ENCODE data around the gene RSPH1.

RSPH1 gene

GRCh38 chr21:42496120-42496838 lies at the start of gene RSPH1:
TSS of gene RSPH1 (minus strand) at chr21:42496224. CDS start at chr21:42496186, 38 bp downstream.
- peak; percentile 99 for DNase-seq (ENCODE audit: low read depth)

DNA sequence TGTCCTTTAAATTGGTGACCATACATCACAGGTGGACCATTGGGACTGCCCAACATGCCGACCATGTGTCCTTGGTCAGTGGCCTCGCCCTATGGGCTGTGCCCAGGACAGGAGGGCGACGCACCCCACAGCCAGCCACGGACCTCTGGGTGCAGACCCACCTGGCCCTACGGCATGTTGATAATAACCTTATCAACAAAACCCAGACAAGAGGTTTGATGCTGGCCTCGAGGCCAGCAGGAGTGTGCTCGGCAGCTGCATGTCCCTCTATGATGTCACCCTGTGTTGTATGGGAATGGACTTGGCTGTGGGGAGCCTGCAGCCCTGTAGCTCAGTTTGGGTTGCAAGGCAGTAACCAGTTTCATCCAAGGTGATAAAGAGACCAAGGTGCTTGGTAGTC lies 49.7 kb upstream of the RSPH1 start:
- DNase-seq (ENCODE audit: low read depth) = no peak

- DNase-seq (ENCODE audit: low read depth) = no peak
Measured at GRCh38 chr21:42545317-42545716, 49.3 kb upstream of the RSPH1 start.

- no peak for DNase-seq (ENCODE audit: low read depth)
Measured at GRCh38 chr21:42544544-42544943, 48.5 kb upstream of the RSPH1 start.

- DNase-seq (ENCODE audit: low read depth) = no peak
Measured at GRCh38 chr21:42543106-42543847, 47.3 kb upstream of the RSPH1 start.

DNA sequence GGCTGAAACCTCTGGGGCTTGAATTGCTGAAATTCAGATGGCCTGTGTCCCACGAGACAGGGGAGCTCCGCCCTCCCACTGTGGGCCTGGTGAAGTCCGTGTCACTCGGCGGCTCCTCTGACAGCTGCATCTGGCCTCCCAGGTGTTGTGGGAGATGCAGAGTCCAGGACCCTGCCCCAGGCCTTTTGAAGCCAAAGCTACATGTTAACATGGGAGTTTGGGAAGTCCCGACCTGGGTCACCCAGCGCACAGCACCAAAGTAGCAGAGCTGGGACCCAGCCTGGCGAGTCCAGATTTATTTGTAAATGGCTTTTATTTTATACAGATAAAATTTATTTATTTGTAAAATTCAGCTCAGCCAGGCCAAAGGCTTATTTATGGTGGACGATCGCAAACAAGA lies 46.6 kb upstream of the RSPH1 start:
- no peak for DNase-seq (ENCODE audit: low read depth)

DNA sequence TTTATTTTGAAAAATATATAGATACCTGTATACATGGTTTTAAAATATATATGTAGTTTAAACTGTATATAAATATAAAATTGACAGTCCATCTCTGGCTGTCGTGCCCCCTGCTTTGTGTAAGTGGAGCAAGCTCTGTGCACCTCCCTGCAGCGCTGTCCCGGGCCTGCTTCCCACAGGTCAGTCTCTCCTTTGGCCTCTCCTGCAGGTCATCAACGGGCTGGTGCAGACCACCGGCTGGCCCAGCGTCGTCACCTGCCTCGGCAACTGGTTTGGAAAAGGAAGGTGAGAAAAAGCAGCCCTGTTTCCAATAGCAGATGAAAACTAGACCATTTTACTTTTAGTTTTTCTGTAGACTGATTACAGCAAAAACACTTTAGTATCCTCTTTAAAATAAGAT lies 46.2 kb upstream of the RSPH1 start:
- DNase-seq (ENCODE audit: low read depth) = no peak

DNA sequence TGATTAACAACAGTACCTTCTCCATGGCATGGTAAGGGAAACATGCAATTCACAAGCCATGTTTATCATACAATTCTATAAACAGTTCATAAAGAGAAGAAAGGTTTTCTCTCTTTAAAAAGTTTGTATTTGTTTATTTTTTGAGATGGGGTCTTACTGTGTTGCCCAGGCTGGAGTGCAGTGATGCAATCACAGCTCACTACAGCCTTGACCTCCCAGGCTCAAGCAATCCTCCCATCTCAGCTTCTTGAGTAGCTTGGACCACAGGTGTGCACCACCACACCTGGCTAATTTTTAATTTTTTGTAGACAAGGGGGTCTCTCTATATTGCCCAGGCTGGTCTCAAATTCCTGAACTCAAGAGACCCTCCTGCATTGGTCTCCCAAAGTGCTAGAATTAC lies 45.6 kb upstream of the RSPH1 start:
- DNase-seq (ENCODE audit: low read depth) = no peak

DNA sequence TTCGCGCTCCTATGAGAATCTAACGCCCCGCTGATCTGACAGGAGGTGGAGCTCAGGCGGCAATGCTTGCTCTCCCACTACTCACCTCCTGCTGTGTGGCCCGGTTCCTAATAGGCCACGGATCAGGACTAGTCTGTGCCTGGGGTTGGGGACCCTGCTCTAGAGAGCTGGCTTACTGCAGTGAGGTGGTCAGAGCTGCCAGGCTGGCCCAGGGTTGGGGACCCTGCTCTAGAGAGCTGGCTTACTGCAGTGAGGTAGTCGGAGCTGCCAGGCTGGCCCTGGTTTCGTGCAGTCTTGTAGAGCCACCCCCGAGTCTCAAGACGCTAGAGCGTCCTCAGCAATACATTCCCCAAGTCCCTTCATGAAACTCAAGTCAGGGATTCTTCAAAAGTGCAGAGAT lies 45.1 kb upstream of the RSPH1 start:
- no peak for DNase-seq (ENCODE audit: low read depth)

DNA sequence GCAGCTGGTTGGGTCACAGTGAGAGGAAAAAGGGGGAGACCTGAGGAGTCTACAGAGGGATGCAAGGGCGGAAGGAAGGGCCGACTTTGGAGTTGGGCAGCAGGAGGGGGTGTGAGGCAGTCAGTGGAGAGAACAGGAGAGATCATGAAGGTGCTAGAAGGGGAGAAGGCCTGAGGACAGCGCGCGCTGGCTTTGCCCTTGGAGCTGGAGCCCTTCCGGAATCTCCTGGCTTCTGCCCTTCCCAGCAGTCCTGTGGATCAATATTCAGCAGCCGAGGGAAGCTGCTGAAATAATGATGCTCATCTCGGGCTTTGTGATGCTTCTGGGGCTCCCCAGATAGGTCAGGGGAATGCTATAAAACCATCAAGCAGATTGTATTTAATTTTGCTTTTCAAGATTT lies 44.4 kb upstream of the RSPH1 start:
- DNase-seq (ENCODE audit: low read depth) = no peak

DNA sequence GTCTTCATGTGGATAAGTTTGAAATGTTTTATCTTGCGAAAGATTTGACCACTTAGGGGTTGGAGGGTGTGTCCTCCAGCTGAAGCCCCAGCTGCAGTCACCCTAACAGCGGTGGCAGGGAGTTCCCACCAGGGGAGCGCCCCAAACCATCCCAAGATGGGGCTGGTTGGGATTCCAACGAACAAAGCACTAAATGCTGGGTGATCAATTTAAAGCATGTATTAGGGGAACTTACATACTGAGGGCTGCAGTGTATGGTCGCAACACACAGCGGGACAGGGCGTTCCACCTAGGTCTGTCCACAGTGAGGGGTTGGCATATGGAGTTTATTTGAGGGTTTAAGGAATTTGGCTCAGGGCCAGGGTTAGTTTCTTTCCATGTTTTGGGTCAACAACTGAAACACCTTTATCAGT lies 43.9 kb upstream of the RSPH1 start:
- no peak for DNase-seq (ENCODE audit: low read depth)

DNA sequence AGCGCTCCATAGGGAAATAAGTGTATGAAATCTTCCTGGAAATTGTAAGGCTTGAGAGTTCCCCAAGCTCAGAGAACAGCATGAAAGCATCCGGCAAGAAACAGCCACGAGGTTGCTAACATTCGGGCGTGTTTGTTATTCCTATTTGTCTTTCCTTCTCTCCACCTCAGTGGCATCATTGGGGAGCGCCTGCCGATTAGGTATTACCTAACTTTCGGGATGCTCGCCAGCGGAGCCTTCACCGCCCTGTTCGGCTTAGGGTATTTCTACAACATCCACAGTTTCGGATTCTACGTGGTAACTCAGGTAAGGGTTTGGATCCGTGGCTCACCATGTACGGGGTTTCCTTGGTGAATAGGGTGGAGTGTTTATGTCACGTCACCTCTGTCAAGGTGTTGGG lies 43.3 kb upstream of the RSPH1 start:
- no peak for DNase-seq (ENCODE audit: low read depth)

- no peak for DNase-seq (ENCODE audit: low read depth)
Measured at GRCh38 chr21:42538479-42539275, 42.7 kb upstream of the RSPH1 start.

GRCh38 chr21:42537106-42537742 lies 41.2 kb upstream of the RSPH1 start:
- no peak for DNase-seq (ENCODE audit: low read depth)

GRCh38 chr21:42536601-42537000 lies 40.6 kb upstream of the RSPH1 start:
- no peak for DNase-seq (ENCODE audit: low read depth)

DNA sequence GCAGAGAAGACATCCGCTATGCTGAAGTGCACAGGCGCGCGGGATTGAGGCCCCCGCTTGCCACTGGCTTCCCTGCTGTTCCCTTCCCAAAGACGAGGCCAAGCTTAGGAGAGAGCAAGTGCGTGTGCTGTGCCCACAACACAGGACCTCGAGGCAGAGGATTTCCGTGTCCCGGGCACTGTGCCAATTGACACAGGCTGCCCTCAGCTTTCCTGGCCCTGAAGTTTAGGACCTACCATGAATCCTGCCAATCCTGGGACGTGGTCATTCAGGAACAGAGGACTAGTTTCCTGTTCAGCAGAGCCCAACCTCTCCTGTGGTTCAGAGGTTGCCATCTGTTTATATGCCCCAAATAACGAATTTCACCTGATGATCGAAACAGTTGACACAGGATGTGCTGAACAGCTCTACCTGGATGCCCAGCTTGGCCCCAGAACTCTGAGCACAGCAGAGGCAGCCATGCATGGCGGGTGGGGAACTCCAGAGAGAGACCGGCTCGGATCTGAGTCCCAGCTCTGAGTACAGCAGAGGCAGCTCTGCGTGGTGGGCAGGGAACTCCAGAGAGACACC lies 39.7 kb upstream of the RSPH1 start:
- no peak for DNase-seq (ENCODE audit: low read depth)

DNA sequence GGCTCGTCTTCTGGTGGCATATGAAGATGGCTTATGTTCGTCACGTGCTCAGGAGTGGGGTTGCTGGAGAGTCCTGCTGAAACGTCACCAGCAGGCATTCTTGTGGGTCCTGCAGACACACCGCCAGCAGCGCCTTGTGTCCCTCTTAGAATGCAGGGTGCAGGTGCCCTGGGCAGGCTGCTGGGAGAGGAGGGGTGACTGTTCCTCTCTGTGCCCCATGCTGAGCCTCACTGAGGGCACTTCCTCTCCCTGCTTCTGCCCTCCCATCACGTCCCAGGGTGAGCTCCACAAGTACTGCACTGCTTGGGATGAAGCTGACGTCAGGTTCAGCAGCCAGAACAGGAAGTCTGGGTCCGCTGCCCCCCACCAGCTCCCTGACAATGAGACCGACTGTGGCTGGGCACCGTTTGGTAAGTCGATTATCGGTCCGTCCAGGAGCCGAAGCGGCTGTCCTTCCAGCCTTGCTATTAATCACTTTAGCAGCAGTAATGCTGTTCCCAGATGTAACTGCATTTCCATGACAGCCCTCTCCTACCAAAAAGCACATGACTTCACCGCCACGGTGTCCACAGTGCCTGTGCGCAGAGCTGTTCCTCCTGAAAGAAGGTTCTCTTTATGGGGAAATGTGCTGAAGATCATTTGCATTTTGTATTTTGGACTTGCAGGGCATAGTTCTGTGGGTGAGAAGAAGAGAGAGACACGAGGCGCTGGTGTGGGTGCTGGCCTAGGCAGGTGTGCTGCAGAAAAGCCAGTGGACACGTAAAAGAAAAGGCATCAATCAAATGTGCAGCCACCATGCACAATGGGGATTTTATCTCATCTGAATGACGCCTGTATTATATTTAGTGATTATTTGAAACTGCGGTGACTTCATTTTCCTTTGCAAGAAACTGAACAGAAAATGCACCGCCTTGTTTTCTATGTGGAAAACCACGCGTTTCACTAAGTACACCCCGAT lies 38.7 kb upstream of the RSPH1 start:
- DNase-seq (ENCODE audit: low read depth) = no peak

- DNase-seq (ENCODE audit: low read depth) = no peak
Measured at GRCh38 chr21:42533963-42534355, 37.9 kb upstream of the RSPH1 start.

GRCh38 chr21:42533306-42533962 lies 37.4 kb upstream of the RSPH1 start:
- no peak for DNase-seq (ENCODE audit: low read depth)

DNA sequence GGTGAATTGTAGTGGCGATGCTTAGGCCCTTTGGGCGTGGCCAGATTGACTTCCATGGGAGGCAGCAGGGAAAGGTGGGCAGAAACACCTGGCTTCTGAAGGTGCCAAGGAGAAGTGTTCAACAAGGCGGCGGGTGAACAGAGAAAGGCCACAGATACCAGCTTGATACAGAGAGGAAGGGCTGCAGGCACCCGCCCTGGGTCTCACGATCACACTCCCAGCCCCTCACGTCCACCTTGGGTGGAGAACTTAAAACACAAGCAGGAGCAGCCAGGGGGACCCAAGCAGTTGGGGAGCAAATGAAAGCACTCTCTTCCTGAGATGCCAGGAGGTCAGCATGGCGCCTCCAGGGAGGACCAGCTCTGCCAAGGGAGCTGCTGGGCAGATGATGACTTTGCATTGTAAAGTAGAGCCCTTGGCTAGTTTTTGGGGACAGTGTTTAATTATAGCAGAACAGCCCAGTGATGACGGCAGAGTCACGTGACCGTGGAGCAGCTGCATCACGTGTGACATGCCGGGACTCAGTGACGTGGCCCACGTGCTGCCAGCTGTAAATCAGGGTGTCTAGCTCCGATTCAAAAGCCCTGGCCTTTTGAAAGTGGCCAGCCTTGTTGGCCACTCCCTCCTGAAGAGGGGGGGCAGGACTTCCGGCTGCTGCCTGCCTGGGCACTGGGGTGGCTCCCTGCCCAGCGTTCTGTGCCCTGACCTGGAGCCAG lies 36.6 kb upstream of the RSPH1 start:
- no peak for DNase-seq (ENCODE audit: low read depth)
